GM12873 (cell line): Measurements from ENCODE around the gene ADAMTSL4.

Experiments used
- TF ChIP-seq, protein P1 (sequence below): IDR thresholded peaks from 2 replicates; pipeline ENCODE4 v1.5.1; 2012; ENCODE audit warnings: low read depth, mild to moderate bottlenecking, moderate library complexity, low read length, control low read depth; ENCODE audit not compliant: insufficient read depth; ENCODE audit errors: missing control alignments

Gene ADAMTSL4

GRCh38 chr1:150521196-150521968 is 27.8 kb upstream of the ADAMTSL4 start:
- TF ChIP-seq, protein P1, sequence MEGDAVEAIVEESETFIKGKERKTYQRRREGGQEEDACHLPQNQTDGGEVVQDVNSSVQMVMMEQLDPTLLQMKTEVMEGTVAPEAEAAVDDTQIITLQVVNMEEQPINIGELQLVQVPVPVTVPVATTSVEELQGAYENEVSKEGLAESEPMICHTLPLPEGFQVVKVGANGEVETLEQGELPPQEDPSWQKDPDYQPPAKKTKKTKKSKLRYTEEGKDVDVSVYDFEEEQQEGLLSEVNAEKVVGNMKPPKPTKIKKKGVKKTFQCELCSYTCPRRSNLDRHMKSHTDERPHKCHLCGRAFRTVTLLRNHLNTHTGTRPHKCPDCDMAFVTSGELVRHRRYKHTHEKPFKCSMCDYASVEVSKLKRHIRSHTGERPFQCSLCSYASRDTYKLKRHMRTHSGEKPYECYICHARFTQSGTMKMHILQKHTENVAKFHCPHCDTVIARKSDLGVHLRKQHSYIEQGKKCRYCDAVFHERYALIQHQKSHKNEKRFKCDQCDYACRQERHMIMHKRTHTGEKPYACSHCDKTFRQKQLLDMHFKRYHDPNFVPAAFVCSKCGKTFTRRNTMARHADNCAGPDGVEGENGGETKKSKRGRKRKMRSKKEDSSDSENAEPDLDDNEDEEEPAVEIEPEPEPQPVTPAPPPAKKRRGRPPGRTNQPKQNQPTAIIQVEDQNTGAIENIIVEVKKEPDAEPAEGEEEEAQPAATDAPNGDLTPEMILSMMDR, result no peak

DNA sequence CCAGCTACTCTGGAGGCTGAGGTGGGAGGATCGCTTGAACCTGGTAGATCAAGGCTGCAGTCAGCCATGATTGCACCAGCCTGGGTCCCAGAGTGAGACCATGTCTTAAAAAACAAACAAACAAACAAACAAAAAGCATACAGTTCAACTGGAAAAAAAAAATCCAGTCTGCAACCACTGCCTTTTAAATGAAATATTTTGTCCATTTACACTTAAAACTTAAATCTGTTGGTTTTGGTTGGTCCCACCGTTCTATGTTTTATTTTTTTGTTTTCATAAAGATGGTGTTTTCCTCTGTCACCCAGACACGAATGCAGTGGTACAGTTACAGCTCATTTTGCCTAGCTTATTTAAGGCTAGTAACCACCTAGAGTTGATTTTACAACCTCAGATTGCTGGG is 23.9 kb upstream of the ADAMTSL4 start:
- TF ChIP-seq, protein P1, result no peak

GRCh38 chr1:150528196-150528595 is 21.0 kb upstream of the ADAMTSL4 start:
- TF ChIP-seq, protein P1, result no peak

GRCh38 chr1:150529017-150529416 is 20.2 kb upstream of the ADAMTSL4 start:
- TF ChIP-seq, protein P1, result no peak

DNA sequence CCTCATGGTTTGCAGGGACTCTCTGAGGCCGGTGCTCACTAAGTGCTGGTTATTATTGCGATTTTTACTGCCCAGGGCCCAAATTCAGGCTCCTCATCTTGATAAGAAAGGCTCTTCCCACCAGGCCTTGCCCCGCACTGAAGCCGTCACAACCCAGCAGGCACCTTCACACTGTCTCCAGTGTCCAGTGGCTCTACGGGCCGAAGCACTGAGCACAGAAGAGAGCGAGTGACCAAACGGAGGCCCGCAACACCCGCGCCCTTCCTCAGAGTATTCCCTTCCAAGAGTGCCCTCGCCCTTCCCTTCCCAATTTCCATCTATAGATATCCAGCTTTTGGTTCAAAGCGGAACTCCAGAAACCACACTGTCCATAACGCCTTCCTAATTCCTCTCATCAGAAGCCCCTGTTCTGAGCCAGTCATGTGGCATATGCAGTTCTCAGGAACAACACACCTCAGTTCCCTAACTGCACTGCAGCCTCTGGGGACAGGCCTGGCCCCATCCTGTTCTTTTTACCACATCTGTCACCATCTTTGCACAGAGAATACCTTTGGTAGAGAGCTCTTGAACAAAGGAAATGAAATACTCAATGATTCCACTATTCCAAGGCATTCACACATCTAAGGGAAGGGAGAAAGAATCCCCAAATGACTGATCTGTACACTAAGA is 18.6 kb upstream of the ADAMTSL4 start:
- TF ChIP-seq, protein P1, result no peak

GRCh38 chr1:150532860-150533259 is 16.3 kb upstream of the ADAMTSL4 start:
- TF ChIP-seq, protein P1, result no peak

DNA sequence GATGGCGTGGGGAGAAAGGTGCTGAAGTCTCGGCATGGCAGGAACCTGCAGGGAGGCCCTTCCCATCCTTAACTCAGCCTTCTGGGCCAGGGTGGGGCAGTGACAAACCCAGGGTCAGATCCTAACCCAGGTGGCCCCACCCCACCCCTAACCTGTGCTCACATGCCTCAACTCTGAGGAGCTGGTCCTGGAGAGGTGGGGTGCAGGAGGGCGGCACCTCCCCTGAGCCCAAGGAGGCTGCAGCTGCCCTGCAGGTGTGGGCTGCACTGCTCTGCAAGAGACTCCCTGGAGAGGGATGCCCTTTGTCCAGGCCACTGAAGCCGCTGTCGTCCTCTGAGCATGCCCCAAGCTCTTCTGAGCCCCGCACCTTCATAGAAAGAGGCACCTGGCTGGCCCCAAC is 15.2 kb upstream of the ADAMTSL4 start:
- TF ChIP-seq, protein P1, result no peak
